HepG2 (cell line): Measurements from ENCODE around the gene FBXO24. TPM values are rescaled to one million over a fixed set of nuclear protein-coding genes. Genes with fewer than 3 reads are reported as not detected.
A peak's percentile ranks its signal among the peaks of the same experiment; 100 is the strongest.

ENCODE experiments used
- FOSL1 ChIP-seq: sonication (generic); formaldehyde crosslinking; IDR thresholded peaks from 2 replicates; pipeline ENCODE4 v1.9.0; 2021; ENCODE audit warnings: missing genetic modification reagents, borderline replicate concordance
- GZF1 ChIP-seq: sonication (generic); formaldehyde crosslinking; IDR thresholded peaks from 2 replicates; pipeline ENCODE4 v1.5.1; 2020; ENCODE audit warnings: mild to moderate bottlenecking, missing genetic modification reagents
- IKZF4 ChIP-seq: sonication (generic); formaldehyde crosslinking; IDR thresholded peaks from 2 replicates; pipeline ENCODE4 v1.5.1; 2020; ENCODE audit warnings: borderline replicate concordance, mild to moderate bottlenecking, low read depth, missing genetic modification reagents; ENCODE audit errors: not compliant biosample characterization
- IRF1 ChIP-seq: sonication (generic); formaldehyde crosslinking; IDR thresholded peaks from 2 replicates; pipeline ENCODE4 v1.4.0; 2020; ENCODE audit warnings: low read depth, mild to moderate bottlenecking, missing genetic modification reagents
- MAFK ChIP-seq, 2 experiments: IDR thresholded peaks in 1 of 2; conservative IDR thresholded peaks in 1 of 2; 2 replicates each; pipeline ENCODE4 v1.6.1; 2011; ENCODE audit warnings: improper control_type of control experiment in 2 of 2, low read length in 2 of 2
- MEF2D ChIP-seq: sonication (generic); formaldehyde crosslinking; IDR thresholded peaks from 2 replicates; pipeline ENCODE4 v1.5.1; 2020; ENCODE audit warnings: mild to moderate bottlenecking, missing genetic modification reagents
- RAD21 ChIP-seq: fragments of 450-650 bp; formaldehyde crosslinking; IDR thresholded peaks from 2 replicates; pipeline ENCODE4 v1.5.0; 2020; ENCODE audit warnings: mild to moderate bottlenecking
- REST ChIP-seq, 2 experiments: IDR thresholded peaks; 2 replicates each; pipeline ENCODE4 v1.6.1; 2011 to 2012; ENCODE audit warnings: low read length in 2 of 2, borderline replicate concordance in 1 of 2, low read depth in 1 of 2, mild to moderate bottlenecking in 1 of 2, moderate library complexity in 1 of 2
- REXO4 ChIP-seq: sonication (generic); formaldehyde crosslinking; IDR thresholded peaks from 2 replicates; pipeline ENCODE4 v1.8.0; 2022; ENCODE audit warnings: missing genetic modification reagents, mild to moderate bottlenecking, borderline replicate concordance
- SKI ChIP-seq: fragments of 450-650 bp; IDR thresholded peaks from one replicate; pipeline ENCODE4 v1.6.1; 2018; ENCODE audit warnings: mild to moderate bottlenecking; ENCODE audit not compliant: partially characterized antibody
- ZNF207 ChIP-seq: fragments of 450-650 bp; IDR thresholded peaks from 2 replicates; pipeline ENCODE4 v1.6.1; 2016; ENCODE audit warnings: antibody characterized with exemption, borderline replicate concordance
- ZNF225 ChIP-seq: sonication (generic); formaldehyde crosslinking; IDR thresholded peaks from 2 replicates; pipeline ENCODE4 v1.4.0; 2020; ENCODE audit warnings: mild to moderate bottlenecking, missing genetic modification reagents
- ZNF274 ChIP-seq: sonication (generic); formaldehyde crosslinking; IDR thresholded peaks from 2 replicates; pipeline ENCODE4 v1.5.1; 2020; ENCODE audit warnings: mild to moderate bottlenecking, missing genetic modification reagents
- ZNF407 ChIP-seq: sonication (generic); formaldehyde crosslinking; IDR thresholded peaks from one replicate; pipeline ENCODE4 v1.5.1; 2020; ENCODE audit warnings: mild to moderate bottlenecking, missing genetic modification reagents; ENCODE audit errors: not compliant biosample characterization
- ZNF780A ChIP-seq: sonication (generic); formaldehyde crosslinking; IDR thresholded peaks from 2 replicates; pipeline ENCODE4 v1.8.0; 2022; ENCODE audit warnings: mild to moderate bottlenecking, missing genetic modification reagents, moderate library complexity
- ZNF83 ChIP-seq: sonication (generic); formaldehyde crosslinking; IDR thresholded peaks from 2 replicates; pipeline ENCODE4 v1.4.0; 2020; ENCODE audit warnings: missing genetic modification reagents, mild to moderate bottlenecking, borderline replicate concordance
- ZSCAN20 ChIP-seq: sonication (generic); formaldehyde crosslinking; IDR thresholded peaks from 2 replicates; pipeline ENCODE4 v1.4.0; 2020; ENCODE audit warnings: missing genetic modification reagents, mild to moderate bottlenecking, borderline replicate concordance
- polyA plus RNA-seq, 8 experiments: library from polyadenylated mRNA; depleted of rRNA in 3 of 8; stranded (reverse) in 7 of 8; unstranded in 1 of 8; fragments of >200 nt; fragmentation: Illumina TruSeq in 4 of 8; extraction: Trizol in 4 of 8; gene quantifications; 2 replicates each; pipeline versions ENCODE4 v1.2.1 to v1.2.3, GENCODE V29; 2011 to 2016; ENCODE audit warnings: low read depth in 4 of 8, missing spikeins in 1 of 8, mixed read lengths in 1 of 8; ENCODE audit not compliant: insufficient read depth in 1 of 8
- total RNA-seq, 5 experiments: library from RNA; depleted of rRNA; stranded (reverse); fragments of >200 nt; fragmentation: Illumina TruSeq; extraction: Trizol; gene quantifications; 2 replicates each; pipeline ENCODE4 v1.2.3, GENCODE V29; 2016; ENCODE audit warnings: low read depth in 1 of 5

Gene FBXO24
- total and polyA plus RNA-seq, 2 of the 13 experiments (the other 11 are each of a cell fraction or from before 2014, with no cell fraction given): 0.20 to 0.55 TPM

GRCh38 chr7:100540073-100540723, 45.9 kb upstream of the FBXO24 start (continued):
- TF ChIP-seq REST (IDR thresholded peaks at IDR 0.05; ENCODE audit: borderline replicate concordance in 1 of 2, low read depth in 1 of 2, low read length in 2 of 2) (no peak), SKI (no peak), RAD21 (CRISPR knock-in tag) (no peak), ZNF225 (CRISPR knock-in tag) (no peak), ZSCAN20 (no peak), IKZF4 (CRISPR knock-in tag) (no peak), MEF2D (CRISPR knock-in tag) (peak; percentile 97), FOSL1 (no peak), IRF1 (CRISPR knock-in tag) (no peak), ZNF407 (no peak), ZNF83 (CRISPR knock-in tag) (no peak), ZNF780A (CRISPR knock-in tag) (no peak), MAFK (conservative IDR thresholded peaks at IDR 0.05 in 1 of 2, IDR thresholded peaks at IDR 0.05 in 1 of 2; ENCODE audit: low read length in 2 of 2) (no peak), GZF1 (no peak), ZNF207 (no peak), REXO4 (CRISPR knock-in tag) (no peak), ZNF274 (no peak)
